Measurements from ENCODE around the gene ACSS1.

Gene ACSS1

DNA sequence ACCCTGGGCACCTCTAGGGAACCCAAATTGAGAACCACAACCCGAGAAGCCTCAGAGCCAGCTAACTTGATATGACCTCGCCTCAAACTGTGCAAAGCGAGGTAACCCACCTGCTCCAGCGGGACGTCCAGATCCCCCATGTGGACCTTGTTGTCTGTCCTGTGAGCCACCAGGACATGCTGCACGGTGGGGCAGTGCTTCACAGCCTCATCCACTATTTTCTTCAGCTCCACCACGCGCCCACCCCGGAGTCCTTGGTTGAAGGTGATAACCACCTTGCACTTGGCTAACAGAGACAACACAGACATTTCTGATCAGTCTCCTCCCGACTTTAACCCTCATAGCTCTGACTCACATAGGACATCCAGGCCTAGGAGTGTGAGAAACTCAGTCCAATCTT, 34.6 kb downstream of the ACSS1 start:
- DNase-seq (ENCODE audit: low read depth), result no peak
- no peak overlapping the region for H3K4me3 ChIP-seq (ENCODE audit: low read depth, low read length)
- TF ChIP-seq, protein P1, sequence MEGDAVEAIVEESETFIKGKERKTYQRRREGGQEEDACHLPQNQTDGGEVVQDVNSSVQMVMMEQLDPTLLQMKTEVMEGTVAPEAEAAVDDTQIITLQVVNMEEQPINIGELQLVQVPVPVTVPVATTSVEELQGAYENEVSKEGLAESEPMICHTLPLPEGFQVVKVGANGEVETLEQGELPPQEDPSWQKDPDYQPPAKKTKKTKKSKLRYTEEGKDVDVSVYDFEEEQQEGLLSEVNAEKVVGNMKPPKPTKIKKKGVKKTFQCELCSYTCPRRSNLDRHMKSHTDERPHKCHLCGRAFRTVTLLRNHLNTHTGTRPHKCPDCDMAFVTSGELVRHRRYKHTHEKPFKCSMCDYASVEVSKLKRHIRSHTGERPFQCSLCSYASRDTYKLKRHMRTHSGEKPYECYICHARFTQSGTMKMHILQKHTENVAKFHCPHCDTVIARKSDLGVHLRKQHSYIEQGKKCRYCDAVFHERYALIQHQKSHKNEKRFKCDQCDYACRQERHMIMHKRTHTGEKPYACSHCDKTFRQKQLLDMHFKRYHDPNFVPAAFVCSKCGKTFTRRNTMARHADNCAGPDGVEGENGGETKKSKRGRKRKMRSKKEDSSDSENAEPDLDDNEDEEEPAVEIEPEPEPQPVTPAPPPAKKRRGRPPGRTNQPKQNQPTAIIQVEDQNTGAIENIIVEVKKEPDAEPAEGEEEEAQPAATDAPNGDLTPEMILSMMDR (IDR thresholded peaks at IDR 0.05; ENCODE audit: insufficient read depth, low read depth, low read length, missing control alignments), result no peak

DNA sequence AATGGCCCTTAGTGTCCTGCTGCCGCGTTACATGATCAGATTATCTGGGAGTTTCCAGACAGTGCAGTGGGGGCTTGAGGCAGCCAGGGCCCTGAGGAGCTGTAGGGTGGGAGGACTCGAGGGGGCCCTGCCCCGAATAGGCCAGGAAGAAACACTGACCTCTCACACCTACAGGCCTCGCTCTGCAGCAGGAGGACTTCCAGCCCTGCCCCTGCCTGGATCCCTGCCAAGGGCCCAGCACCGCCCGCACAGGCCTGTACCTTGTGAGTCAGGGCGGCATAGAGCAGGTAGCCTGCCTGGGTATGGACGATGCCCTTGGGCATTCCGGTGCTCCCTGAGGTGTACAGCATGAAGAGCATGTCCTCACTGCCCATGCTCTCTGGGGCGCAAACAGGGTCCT, 35.3 kb downstream of the ACSS1 start:
- no peak for DNase-seq (ENCODE audit: low read depth)
- no peak overlapping the region for H3K4me3 ChIP-seq (ENCODE audit: low read depth, low read length)
- TF ChIP-seq, protein P1 (IDR thresholded peaks at IDR 0.05; ENCODE audit: insufficient read depth, low read depth, low read length, missing control alignments), result no peak

DNA sequence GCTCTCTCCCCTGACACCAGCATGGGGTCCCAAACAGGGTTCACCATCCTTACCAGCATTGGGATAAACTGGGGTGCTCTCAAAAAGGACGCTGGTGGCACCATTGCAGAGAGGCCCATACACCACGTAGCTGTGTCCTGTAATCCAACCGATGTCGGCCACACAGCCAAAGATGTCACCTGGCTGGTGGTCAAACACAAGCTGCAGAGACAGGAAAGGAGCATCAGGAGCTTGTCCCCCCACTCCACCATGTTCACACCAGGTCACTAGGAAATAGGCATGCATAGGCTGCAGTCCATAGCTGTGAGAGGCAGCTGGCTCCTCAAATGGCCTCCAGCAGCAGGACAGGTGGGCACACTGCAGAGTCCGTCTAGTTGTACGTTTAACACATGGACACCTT, 36.6 kb downstream of the ACSS1 start:
- H3K4me3 ChIP-seq (ENCODE audit: low read depth, low read length), result no peak overlapping the region
- DNase-seq (ENCODE audit: low read depth), result no peak
- TF ChIP-seq, protein P1 (IDR thresholded peaks at IDR 0.05; ENCODE audit: insufficient read depth, low read depth, low read length, missing control alignments), result no peak

DNA sequence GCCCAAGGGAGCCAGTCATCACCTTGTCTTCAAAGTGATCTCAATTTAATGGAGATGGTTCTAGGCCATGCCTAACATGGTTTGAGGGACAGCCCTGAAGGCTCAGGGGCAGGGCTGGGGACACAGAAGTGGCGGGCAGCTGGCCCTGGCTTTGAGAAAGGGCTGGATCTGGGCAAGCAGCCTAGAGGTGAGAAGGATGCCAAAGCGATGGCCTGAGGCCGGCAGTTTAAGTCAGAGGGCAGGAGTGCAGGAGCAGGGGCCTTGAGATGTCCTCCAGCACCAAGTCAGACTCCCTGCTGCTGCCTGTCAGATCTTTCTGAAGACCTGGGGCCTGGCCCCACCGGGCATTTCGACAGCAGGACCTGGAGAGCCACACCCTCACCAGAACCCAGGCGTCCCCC, 37.0 kb downstream of the ACSS1 start:
- DNase-seq (ENCODE audit: low read depth), result no peak
- TF ChIP-seq, protein P1 (IDR thresholded peaks at IDR 0.05; ENCODE audit: insufficient read depth, low read depth, low read length, missing control alignments), result no peak
- no peak overlapping the region for H3K4me3 ChIP-seq (ENCODE audit: low read depth, low read length)

DNA sequence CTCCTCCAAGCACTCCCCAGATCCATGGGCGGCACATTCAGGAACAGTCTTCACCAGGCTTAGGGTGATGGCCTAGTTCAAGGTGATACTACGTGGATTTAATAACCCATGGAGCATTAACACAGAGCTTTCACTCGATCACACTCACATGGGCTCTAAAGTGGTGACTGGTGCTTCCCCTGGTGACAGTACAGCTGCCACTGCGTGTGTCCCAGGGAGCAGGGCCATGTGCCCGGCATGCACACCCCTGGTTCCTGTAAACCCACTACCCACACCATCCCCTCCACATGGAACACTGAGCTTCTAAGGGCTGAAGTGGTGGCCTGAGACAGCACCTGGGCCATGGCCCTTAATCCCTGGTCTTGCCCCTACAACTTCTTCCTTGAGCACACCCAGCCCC, 37.6 kb downstream of the ACSS1 start:
- no peak overlapping the region for H3K4me3 ChIP-seq (ENCODE audit: low read depth, low read length)
- TF ChIP-seq, protein P1 (IDR thresholded peaks at IDR 0.05; ENCODE audit: insufficient read depth, low read depth, low read length, missing control alignments), result no peak
- no peak for DNase-seq (ENCODE audit: low read depth)

DNA sequence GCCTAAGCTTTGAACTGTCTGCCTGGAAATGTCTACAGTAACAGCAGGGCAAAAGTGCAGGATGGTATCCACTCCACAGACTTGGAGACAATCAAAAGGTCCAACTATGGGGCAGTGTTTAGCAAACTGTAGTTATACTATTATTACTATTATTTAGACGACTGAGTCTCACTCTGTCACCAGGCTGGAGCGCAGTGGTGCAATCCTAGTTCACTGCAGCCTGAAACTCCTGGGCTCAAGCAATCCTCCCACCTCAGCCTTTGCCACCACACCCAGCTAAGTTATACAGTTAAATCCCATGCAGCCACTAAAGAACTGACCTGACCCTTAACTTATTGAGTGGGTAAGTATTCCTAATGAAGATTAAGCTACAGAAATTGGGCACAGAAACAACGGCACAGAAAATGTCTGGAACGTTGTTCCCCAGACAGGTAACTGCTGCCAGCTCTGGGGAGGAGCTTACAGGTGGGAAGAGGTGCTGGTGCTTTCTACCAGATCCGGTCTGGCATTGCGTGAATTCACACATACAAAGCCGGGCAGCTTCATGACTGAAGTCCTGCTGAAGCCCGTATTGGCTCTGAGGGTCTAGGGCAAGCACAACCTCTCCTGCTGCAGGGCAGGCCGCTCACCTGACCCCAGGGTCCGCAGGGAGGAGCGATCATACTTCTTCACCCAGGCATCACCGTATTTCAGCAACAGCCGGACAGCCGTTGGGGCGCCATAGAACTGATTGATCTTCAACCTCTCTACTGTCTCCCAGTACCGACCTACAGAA, 38.4 kb downstream of the ACSS1 start:
- DNase-seq (ENCODE audit: low read depth), result no peak
- TF ChIP-seq, protein P1 (IDR thresholded peaks at IDR 0.05; ENCODE audit: insufficient read depth, low read depth, low read length, missing control alignments), result no peak
- no peak overlapping the region for H3K4me3 ChIP-seq (ENCODE audit: low read depth, low read length)

DNA sequence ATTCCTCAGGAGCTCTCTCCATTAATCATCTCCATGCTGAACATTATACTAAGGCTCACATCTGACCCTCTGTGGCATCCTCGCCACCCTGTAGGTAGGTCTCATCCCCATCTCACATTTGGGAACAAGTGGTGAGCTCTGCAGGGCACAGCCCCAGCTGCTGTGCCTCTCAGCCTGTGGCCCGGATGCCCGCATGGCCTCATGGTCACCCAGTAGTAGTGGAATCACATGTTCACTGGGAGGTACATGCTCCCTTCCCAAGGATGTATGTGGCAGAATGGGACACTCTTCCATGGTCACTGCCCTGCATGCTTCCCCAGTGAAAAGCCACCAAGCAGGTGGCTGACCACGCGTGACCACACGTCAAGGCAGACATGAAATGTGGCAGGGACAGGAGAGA, 39.1 kb downstream of the ACSS1 start:
- TF ChIP-seq, protein P1 (IDR thresholded peaks at IDR 0.05; ENCODE audit: insufficient read depth, low read depth, low read length, missing control alignments), result no peak
- no peak overlapping the region for H3K4me3 ChIP-seq (ENCODE audit: low read depth, low read length)
- DNase-seq (ENCODE audit: low read depth), result no peak

Data from GM12865 (cell line).